HG02763 (cell line): ENCODE measurements around the gene GALNT8.
"Not testable (repeated sequence)": the region's sequence is repeated elsewhere in the genome, so short reads cannot be mapped to it uniquely, and the experiment has no call there.

Experiments used
- ATAC-seq: cut with Tn5 transposase; IDR thresholded peaks from one replicate; pipeline ENCODE4 v1.9.1; 2021; ENCODE audit warnings: mild to moderate bottlenecking, moderate library complexity; ENCODE audit not compliant: unreplicated experiment

GALNT8 gene

DNA sequence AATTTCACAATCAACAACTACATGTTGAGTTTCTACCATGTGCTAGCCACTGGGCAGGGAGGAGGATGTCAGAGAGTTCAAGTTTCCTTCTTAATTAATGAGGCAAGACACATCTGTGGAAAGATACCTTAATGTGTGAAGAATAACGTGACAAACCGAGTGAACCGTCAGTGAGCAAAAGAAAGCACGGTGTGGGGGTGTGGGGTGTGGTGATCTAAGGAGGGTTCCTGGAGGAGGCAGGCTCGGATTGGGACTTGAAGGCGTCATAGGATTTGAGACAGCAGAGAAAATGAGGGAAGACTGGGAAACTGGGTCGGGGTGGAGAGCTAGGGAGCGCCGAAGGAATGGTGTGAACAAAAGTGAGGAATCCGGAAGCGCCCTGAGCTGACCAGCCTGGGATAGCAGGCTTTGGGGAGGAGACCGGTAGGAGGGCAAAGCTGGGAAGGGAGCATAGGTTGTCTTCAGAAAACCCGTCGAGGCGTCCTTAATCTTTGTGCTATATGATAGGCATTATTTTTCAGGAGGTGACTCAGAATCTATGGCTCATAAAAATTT is 22.3 kb downstream of the GALNT8 start:
- no peak for ATAC-seq

DNA sequence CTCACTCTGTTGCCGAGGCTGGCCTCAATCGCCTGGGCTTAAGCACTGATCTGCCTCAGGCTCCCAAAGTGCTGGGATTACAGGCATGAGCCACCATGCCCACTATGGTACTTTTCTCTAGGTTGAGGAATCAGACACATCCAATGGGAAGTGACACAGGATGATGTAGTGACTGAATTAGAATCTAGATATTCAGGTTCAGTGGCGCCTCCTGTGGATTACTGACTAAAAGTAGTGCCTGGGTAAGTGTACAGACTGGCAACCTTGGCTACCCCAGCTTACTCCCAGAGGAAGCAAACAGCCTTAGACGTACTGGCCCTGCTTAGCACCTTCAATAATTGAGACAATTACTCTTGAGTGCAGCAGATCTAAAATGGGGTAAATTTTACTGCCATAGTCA is 22.8 kb downstream of the GALNT8 start:
- no peak for ATAC-seq

DNA sequence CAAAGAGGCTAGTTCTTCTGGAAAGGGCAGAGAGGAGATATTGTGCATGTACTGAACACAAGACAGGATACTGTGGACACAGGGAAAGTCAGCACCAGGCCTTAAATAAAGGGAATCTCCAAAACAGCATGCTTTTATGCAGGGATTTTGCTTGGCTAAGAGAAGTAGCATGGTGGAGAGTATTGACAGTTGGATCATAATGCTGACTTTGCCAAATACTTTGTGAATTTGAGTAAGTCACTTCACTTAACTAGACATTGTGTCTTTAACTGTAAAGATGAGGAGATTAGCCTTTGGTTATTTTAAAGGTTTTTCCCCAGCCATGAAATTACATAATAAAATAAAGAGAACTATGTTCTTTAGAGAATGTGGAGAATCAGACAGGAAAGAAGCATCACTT is 24.5 kb downstream of the GALNT8 start:
- ATAC-seq, result no peak

DNA sequence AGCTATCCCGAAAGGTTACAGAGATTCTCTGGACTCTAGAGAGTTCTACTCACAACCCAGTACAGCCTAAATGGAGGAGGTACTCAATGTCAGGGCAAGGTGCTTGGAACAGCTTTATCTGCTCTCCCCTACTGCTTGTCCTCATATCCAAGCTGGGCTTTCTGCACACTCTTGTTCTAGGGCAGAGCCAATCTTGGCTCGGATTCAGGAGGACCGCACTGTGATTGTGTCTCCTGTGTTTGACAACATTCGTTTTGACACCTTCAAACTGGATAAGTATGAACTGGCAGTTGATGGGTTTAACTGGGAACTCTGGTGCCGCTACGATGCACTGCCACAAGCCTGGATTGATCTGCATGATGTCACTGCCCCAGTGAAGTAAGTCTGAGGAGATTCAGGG is 25.0 kb downstream of the GALNT8 start:
- ATAC-seq, result no peak

DNA sequence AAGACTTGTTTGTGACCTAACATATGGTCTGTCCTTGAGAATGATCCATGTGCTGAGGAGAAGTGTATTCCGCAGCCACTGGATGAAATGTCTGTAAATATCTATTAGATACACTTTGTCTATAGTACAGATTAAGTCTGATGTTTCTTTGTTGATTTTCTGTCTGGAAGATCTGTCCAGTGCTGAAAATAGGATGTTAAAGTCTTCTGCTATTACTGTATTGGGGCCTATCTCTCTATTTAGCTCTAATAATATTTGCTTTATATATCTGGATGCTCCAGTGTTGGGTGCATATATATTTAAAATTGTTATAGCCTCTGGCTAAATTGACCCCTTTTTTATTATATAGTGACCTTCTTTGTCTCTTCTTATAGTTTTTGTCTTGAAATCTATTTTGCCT is 31.5 kb downstream of the GALNT8 start:
- not testable (repeated sequence) for ATAC-seq

DNA sequence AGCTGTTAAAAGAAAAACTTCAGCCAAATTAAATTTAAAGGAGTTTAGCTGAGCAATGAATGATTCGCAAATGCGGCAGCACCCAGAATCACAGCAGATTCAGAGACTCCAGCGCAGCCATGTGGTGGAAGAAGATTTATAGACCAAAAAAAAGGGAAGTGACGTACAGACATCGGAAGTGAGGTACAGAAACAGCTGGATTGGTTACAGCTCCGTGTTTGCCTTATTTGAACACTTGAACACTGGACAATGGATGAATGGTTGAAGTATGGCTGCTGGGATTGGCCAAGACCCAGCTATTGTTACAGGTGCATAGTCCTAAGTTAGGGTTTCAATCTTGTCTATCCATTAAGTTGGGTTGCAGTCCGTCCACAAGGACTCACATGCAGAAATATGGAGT is 42.6 kb downstream of the GALNT8 start:
- no peak for ATAC-seq

DNA sequence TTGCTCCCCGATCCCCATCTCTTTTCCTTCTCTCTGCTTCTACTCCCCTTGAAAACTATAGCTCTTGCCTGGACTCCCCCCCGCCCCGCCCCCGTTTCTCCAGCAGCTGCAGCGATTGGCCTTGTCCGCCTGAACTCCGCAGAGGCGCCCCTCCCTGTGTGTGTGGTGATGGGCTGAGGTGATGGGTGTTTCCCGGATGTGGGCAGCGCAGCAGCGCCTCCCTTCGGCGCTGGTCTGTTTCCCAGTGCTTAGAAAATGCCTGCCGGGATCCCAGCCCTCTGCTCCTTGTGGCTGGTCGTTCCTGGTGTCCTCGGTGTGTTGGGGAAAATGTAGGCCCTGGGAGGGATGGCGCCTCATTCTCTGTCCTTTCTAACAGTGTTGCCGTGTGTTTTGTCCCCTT is 43.3 kb downstream of the GALNT8 start:
- ATAC-seq, result no peak

DNA sequence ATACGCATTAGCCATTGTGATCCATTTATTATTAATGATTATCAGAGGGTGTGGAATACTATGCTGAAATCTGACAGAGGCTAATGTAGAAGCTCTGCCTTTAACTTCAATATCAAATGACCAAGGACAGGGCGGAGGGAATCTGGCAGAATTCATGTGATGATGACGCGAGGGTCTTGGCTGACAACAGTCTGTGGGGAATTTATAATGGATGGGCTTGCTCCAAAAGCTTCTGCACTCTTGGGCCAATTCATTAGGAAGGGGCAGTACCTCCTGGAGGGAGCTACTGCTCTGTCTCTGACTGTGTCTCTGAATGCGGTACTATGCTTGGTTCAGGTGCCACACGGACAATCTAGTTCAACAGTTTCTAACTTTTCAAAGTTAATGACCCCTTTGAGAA is 46.2 kb downstream of the GALNT8 start:
- ATAC-seq, result no peak

DNA sequence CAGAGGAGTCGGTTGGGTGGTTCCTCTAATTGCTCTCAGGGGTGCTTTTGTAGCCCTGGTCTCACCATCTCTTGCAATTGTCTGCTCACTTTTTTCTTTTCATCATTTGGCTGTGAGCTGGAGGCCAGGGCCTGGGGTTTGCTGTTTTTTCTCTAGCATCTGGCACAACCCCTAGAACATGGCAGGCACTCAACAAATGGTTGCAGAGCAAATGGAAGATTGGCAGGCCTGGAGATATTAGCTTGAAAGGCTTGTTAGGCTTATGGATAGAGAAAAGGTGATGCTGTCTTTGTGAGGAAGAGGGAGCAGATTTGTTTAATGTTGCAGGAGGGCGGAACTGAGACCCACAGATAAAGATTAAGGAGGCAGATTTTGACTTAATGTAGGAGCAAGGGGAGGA is 47.0 kb downstream of the GALNT8 start:
- no peak for ATAC-seq

DNA sequence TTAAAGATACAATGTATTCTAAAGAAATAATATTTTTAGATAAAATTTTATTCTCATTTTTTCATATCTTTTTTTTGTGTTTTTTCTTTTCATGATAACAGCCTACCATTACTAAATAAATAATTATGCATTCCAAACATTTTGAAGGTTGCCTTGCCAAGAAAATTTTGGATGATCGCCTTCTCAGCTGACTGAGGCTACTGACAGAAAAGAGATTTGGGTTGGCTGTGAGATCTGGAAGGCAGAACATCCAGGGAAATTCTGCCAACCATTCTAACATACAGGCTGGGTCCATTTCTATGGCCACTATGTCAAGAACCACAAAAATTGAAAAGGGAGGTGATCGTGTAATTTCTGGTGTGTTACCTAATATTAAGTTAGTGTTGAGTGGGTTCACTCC is 48.1 kb downstream of the GALNT8 start:
- no peak for ATAC-seq

DNA sequence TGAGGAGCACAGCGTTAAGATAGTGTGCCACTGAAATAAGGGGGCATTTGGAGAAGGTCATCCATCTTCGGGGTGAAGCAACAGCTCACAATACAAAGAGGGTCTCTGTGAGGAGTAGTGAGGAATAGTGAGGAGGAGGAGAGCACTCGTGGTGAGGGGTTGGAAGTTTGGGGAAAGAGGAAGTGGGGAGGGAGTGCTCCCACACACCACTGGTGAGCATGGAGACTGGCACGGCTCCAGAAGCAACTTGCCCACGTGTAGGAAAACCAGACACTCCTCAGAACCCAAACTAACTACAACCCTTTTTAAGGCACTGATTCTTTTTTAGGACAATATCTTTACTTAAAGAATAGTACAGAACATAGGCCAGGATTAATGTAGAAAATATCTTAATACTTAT is 48.9 kb downstream of the GALNT8 start:
- no peak for ATAC-seq

DNA sequence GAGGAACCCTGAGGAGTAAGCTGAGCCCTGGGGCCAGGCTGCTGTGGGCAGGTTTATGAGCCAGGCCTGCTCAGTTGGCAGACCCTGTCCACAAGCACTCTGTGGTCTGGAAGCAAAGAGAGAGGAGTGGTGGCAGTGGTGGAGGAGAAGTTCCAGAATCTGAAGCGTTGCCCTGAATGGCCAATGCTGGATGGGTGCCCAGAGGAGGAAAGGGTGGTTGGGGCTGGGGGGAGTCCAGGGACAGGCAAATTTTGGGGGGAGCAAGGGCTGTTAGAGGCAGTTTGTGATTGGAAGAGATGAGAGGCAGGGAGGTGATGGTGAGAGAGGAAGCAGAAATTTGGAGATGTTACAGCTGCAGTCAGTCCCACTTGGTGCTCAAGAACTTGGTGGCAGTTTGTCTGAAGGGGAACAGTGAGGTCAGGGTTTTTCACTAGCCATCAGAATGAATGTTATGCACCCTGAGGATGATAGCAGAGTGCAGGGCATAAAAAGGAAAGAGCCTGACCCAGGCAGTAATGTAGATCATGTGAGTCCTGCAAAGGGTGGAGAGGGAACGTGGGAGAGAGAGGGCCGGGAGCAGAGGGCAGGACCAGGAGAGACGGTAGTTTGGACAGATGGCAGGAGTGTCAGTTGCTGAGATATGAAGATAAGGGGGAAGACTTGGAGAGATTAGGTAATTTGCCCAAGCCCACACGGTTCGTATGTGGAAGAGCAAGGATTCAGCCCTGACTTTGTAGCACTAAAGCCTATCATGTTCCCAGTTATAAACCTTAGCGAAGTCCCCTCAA is 51.2 kb downstream of the GALNT8 start:
- ATAC-seq, result no peak

DNA sequence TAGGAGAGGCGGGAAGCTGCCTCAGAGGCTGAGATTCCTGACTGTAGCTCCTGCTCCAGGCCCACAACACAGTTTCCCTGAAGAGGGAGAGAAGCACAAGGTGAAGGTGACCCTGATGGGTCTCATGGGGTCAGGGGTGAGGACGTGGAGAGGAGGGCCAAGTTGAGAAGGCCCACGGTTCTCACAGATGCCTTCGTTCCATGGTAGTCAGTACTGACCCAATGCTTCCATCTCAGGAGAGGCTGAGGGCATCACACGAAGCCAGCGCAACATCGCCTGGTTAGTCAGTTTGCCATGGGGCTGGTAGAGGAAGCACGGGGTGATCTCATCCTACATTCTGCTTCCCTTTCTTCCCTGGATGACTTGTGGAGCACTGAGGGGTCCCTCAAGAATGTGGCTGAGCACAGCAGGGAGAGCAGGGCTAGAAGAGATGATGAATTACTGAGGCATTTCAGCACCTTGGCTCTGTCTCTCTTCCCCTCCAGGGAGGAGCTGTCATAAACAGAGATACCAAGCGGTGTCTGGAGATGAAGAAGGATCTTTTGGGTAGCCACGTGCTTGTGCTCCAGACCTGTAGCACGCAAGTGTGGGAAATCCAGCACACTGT is 51.9 kb downstream of the GALNT8 start:
- ATAC-seq, result no peak

DNA sequence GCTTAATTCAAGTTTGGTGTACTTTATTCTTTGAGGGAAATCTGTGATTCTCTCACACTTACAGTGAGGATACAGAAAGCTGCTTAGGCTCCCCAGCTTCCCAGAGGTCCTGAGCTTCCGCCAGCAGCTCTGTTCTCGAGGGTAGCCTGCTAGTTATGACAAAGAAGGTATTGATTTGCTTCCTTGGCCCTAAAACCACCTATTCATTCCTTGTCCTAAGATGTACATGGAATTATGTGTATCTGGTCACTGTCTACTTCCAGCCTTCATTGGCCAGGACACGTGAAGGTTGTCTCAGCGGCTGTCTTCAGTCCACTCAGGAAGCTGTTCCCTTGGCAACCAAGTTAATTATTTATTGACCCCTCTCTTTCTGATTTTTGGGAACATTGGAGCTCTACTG is 55.7 kb downstream of the GALNT8 start:
- ATAC-seq, result no peak

DNA sequence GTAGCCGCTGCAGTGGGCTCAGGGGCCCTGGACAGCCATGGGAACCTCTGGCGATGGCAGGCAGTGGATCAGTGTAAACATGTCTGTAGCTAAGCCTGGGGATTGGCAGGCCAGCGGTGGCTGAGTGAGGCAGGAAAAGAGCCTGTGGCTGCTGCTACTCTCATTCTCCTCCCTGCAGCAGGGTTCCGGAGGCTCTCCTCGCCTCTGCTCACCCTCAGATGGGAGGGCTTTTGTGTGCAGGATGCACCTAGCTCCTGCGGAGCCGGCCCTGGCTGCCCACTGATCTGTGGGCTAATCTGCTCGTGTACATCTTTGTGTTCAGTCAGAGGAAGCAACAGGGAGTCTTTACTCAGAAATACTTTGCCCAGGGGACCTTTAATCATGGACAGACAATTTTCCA is 59.5 kb downstream of the GALNT8 start:
- ATAC-seq, result no peak

DNA sequence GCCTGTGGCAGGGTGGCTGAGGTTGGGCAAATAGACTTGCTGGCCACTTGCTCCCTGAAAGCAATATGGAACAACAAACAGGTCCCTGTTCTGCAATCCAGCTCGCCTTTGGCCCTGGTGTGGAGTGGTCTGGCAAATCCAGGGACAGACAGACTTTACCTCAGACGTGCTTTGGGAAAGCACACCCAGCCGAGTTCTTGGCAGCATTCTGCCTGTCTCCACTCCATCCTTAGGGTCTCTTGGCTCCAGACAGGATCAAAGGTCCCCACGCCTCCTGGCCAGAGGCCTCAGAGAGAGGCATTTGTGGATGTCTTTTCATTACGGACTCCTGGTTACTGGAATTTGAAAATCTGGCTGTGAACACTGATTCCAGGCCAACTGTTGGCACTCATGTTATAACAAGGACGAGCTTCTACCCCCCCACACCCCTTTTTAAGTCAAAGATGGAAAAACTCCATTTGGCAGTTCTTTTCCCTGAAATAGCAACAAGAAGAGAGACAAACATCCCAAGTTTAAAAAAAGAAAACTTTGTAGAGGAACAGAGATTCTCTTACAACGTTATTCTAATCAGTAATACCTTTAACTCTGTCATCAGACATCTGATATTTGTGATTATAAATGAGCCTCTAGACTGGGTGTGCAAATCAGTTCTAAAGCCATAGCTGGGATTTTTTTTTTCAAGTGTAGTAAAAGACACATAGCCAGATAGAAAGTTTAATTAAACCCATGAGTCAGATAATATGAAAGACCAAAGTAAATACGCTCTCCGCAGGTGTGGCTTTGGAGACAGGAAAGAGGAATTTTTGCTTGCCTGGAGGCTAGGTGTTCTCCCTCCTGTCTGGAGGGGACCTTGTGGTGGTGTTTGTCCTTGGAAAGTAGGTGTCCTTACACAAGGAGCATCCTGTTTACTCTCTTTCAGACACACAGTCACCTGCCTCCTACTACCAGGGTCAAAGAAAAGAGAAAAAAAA is 60.7 kb downstream of the GALNT8 start:
- ATAC-seq, result no peak

DNA sequence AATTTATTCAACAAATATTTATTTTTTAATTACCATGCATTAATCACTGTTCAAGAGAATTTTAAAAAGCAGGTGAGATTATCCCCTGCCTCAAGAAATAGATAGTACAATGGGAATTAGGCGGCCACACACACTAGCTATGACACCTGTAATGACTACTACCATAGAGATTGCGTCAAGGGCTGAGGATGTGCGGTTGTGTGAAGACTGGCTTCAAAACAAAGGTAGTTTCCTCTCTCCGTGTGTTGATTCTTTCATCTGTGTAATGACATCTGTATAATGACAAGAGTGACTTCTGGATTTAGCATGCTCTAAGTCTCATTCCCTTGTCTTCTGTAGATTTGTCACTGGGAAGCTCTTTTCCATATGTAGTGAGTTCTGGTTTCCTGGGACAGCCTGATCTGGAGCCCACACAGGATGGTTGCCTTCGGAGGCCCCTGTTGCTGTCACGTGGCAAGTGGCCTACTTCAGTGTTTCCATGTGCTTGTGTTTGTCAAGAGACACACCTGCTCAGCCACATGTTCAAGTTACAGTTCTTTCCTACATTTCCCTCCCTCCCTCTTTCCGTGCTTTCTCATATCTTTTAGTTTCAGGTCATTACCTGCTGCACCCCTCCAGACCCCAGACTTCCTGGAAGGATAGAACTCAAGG is 64.3 kb downstream of the GALNT8 start:
- ATAC-seq, result no peak

DNA sequence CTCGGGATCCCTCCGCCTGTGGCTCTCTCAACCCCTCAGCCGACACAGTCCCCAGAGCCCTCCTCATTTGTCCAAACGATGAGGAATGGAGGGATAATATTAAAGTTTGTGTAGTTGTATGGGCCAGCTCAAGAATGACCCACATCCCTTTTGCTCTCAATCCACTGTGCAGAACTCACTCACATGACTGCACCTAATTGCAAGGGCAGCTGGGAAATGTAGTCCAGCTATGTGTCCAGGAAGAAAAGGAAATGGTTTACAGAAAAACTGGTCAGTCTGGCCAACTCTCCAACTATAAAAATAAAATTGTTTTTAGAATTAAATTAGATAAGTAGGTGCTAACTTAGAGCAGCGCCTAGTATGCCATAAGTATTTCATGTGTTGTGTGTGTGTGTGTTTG is 66.6 kb downstream of the GALNT8 start:
- no peak for ATAC-seq

DNA sequence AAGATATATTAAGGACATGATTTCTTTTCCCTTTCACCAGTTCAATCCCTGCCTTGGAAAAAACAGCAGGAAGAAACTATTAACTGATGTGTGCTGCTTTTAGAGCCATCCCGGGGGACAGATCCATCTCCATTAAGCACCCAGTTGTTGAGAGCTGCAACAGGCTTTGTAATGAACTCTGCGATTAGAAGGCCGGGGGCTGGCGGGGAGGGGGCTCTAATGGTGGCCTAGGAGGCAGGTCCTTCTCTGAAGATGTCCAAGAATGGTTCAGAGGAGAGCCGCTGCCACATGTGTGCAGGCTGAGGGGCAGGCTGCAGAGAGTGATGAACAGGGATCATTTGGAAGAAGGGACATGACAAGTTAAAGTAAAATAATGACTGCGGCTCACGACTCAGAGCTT is 67.8 kb downstream of the GALNT8 start:
- no peak for ATAC-seq

DNA sequence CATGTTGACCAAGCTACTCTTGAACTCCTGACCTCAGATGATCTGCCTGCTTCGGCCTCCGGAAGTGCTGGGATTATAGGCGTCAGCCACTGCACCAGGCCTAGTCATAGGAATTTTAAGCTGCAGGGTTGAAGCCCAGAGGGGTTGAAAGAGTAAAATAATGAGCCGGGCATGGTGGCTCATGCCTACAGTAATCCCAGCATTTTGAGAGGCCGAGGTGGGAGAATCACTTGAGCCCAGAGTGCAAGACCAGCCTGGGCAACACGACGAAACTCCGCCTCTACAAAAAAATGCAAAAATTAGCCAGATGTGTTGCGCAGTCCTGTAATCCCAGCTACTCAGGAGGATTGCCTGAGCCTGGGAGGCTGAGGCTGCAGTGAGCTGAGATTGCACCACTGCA is 69.6 kb downstream of the GALNT8 start:
- ATAC-seq, result no peak

DNA sequence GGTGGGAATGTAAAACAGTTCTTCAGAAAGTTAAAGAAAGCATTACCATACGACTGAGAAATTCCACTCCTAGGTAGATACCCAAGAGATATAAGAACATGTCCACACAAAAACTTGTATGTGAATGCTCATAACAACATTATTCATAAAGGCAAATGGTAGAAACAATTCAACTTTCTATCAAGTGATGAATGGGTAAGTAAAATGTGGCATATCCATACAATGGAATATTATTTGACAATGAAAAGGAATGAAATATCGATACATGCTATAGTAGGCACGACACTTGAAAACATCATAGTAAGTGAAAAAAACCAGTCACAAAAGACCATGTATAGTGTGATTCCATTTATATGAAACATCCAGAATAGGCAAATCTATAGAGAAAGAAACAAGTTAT is 71.3 kb downstream of the GALNT8 start:
- no peak for ATAC-seq
